Progenitor cell of endocrine pancreas (in vitro differentiated cells): Measurements from ENCODE around the gene SCN3A. TPM values are rescaled to one million over a fixed set of nuclear protein-coding genes. Genes with fewer than 3 reads are reported as not detected.

ENCODE experiments used
- DNase-seq: peaks from one replicate; pipeline ENCODE4 v3.0.0; 2021; ENCODE audit warnings: low spot score; ENCODE audit not compliant: unreplicated experiment
- H3K27ac Mint-ChIP-seq: 2 replicates; pipeline ENCODE4 v1.8.0; 2021; ENCODE audit warnings: mild to moderate bottlenecking, moderate library complexity, mixed read lengths
- H3K27me3 Mint-ChIP-seq: 2 replicates; pipeline ENCODE4 v1.8.0; 2021; ENCODE audit warnings: mixed read lengths
- H3K36me3 Mint-ChIP-seq: 2 replicates; pipeline ENCODE4 v1.8.0; 2022; ENCODE audit warnings: mixed read lengths; ENCODE audit not compliant: insufficient read depth
- H3K4me1 Mint-ChIP-seq: 2 replicates; pipeline ENCODE4 v1.8.0; 2021; ENCODE audit warnings: low read depth, mixed read lengths
- H3K4me3 Mint-ChIP-seq: 2 replicates; pipeline ENCODE4 v1.8.0; 2021; ENCODE audit warnings: low read depth, mild to moderate bottlenecking, moderate library complexity, mixed read lengths
- H3K9me3 Mint-ChIP-seq: 2 replicates; pipeline ENCODE4 v1.8.0; 2021; ENCODE audit warnings: low read depth, mixed read lengths
- CTCF ChIP-seq: fragments of 200-600 bp; sonication (generic); IDR thresholded peaks from one replicate; pipeline ENCODE4 v1.5.0; 2021; ENCODE audit warnings: antibody characterized with exemption, mild to moderate bottlenecking; ENCODE audit not compliant: unreplicated experiment
- total RNA-seq: library from RNA; stranded (reverse); gene quantifications from 2 replicates; pipeline ENCODE4 v1.2.1, GENCODE V29; 2021

The SCN3A gene
- total RNA-seq, 1 donor from 2014 or later, result 4.7 TPM

GRCh38 chr2:165083326-165083725, 120.5 kb downstream of the SCN3A start:
- DNase-seq, result no peak
- Mint-ChIP-seq H3K4me3 (no peak overlapping the region), H3K27ac (no peak overlapping the region), H3K27me3 (no peaks in the 10 kb centered on the region), H3K36me3 (peaks cover 3% of the 10 kb centered on the region), H3K9me3 (peaks cover 10% of the 10 kb centered on the region), H3K4me1 (peaks cover 2% of the 10 kb centered on the region)
- no peak for TF ChIP-seq CTCF

DNA sequence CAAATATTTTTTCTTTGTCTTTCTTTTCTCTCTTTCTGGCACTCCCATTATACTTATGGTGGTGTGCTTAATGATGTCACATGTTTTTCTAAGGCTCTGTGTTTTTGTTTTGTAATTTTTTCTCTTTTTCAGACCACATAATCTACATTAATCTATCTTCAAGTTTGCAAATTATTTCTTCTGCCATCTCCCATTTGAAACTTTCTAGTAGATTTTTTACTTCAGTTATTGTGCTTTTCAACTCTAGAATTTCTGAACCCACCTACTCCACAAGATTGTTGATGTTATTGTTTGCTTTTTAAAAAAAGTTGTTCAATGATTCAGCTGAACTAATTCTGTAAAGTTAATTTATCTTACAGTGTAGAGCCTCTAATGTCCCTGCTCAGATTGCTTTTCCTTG, 121.4 kb downstream of the SCN3A start:
- H3K27me3 Mint-ChIP-seq, result no peaks in the 10 kb centered on the region
- no peak overlapping the region for H3K4me3 Mint-ChIP-seq
- peaks cover 3% of the 10 kb centered on the region for H3K36me3 Mint-ChIP-seq
- peaks cover 2% of the 10 kb centered on the region for H3K4me1 Mint-ChIP-seq
- no peak for TF ChIP-seq CTCF
- H3K27ac Mint-ChIP-seq, result no peak overlapping the region
- peaks cover 10% of the 10 kb centered on the region for H3K9me3 Mint-ChIP-seq
- no peak for DNase-seq

DNA sequence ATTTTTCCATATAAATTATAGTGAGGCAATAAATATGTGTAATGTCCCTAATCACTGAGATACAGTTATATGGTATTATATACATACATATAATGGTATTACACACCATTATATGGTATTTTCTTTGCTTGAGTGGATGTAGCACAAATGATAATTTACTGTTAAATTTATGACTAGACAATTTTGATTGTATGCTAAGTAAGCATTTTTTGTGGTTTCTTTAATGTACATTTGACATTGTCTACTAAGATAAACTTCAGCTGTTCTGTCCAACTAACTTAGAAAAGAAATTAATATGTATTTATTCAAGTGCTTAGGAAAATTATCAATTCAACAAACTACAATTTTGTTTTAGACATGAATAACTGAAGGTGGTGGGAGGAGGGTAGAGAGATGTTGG, 122.6 kb downstream of the SCN3A start:
- TF ChIP-seq CTCF, result no peak
- DNase-seq, result no peak
- Mint-ChIP-seq H3K4me1 (peaks cover 2% of the 10 kb centered on the region), H3K4me3 (no peak overlapping the region), H3K27me3 (no peaks in the 10 kb centered on the region), H3K27ac (no peak overlapping the region), H3K36me3 (peaks cover 3% of the 10 kb centered on the region), H3K9me3 (peaks cover 10% of the 10 kb centered on the region)

DNA sequence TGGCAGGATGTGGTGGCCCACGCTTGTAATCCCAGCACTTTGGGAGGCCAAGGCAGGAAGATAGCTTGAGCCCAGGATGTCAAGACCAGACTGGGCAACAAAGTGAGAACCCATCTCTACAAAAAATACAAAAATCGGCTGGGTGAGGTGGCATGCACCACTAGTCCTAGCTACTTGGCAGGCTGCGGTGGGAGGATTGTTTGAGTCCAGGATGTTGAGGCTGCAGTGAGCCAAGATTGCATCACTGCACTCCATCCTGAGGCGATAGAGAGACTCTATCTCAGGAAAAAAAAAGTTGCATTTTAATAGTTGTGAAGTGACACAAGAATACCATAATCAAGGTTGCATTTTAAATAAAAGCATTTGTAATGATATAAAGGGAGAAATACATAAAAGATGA, 124.4 kb downstream of the SCN3A start:
- H3K27me3 Mint-ChIP-seq, result no peaks in the 10 kb centered on the region
- no peak for DNase-seq
- H3K4me1 Mint-ChIP-seq, result peaks cover 2% of the 10 kb centered on the region
- no peak overlapping the region for H3K4me3 Mint-ChIP-seq
- H3K27ac Mint-ChIP-seq, result no peak overlapping the region
- peaks cover 10% of the 10 kb centered on the region for H3K9me3 Mint-ChIP-seq
- peaks cover 3% of the 10 kb centered on the region for H3K36me3 Mint-ChIP-seq
- TF ChIP-seq CTCF, result no peak

DNA sequence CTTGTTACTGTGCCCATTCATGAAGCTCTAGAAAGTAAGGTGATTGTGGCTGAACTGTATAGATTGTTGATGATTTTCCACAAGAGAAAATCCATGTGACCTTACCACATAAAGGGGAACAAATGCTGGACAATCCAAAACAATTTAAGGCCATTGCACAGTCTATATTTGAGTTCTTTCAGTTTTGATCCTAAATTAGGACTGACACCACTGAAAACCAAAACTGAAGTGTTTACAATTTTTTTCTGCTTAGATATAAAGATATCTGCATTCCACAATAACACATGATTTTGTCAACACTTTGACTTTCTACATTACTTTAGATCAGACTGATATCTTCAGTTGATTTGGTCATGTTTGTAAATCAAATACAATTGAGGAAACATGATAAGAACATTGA, 124.9 kb downstream of the SCN3A start:
- Mint-ChIP-seq H3K27me3 (no peaks in the 10 kb centered on the region), H3K36me3 (peaks cover 3% of the 10 kb centered on the region), H3K4me1 (peaks cover 1% of the 10 kb centered on the region), H3K4me3 (no peak overlapping the region), H3K27ac (no peak overlapping the region), H3K9me3 (peaks cover 10% of the 10 kb centered on the region)
- DNase-seq, result no peak
- TF ChIP-seq CTCF, result no peak
